BJ (cell line): ENCODE data around the gene BLTP3B. TPM values are rescaled to one million over a fixed set of nuclear protein-coding genes. Genes with fewer than 3 reads are reported as not detected.

Experiments
- CTCF ChIA-PET: fragments of 350-600 bp; formaldehyde crosslinking; extraction: SDS; loops from one replicate; lab custom pipeline; 2021; ENCODE audit warnings: antibody characterized with exemption, inconsistent platforms; lab: Yijun Ruan, JAX
- POLR2A ChIA-PET: fragments of 300-600 bp; sonication (Branson Sonifier 250); formaldehyde crosslinking; extraction: SDS; loops from one replicate; lab custom pipeline; 2021; ENCODE audit warnings: antibody characterized with exemption; lab: Charles Lee
- DNase-seq: peaks from one replicate; pipeline ENCODE4 v3.0.0-alpha.2; 2011; ENCODE audit warnings: low read depth
- H3K27me3 ChIP-seq: 2 replicates; pipeline ENCODE4 v1.6.0; 2011; ENCODE audit warnings: low read length; ENCODE audit not compliant: control insufficient read depth, insufficient read depth
- H3K36me3 ChIP-seq: 2 replicates; pipeline ENCODE4 v1.5.1; 2011; ENCODE audit warnings: low read length; ENCODE audit not compliant: control insufficient read depth, insufficient read depth
- H3K4me3 ChIP-seq: 2 replicates; pipeline ENCODE4 v1.5.1; 2011; ENCODE audit warnings: low read depth, mild to moderate bottlenecking, control low read depth, low read length
- CTCF ChIP-seq: IDR thresholded peaks from 2 replicates; pipeline ENCODE4 v1.5.1; 2011; ENCODE audit warnings: low read depth, mild to moderate bottlenecking, control low read depth, inconsistent platforms, low read length, moderate library complexity; ENCODE audit not compliant: insufficient read depth
- polyA plus RNA-seq: library from polyadenylated mRNA; depleted of rRNA; stranded (reverse); fragments of >200 nt; gene quantifications from 2 replicates; pipeline ENCODE4 v1.2.3, GENCODE V29; 2011

BLTP3B gene
- polyA plus RNA-seq, 1 experiment = 11.9 TPM

GRCh38 chr12:100174495-100174894 is 31.8 kb upstream of the BLTP3B start:
- no peak overlapping the region for H3K4me3 ChIP-seq
- DNase-seq = no peak
- POLR2A ChIA-PET = interaction anchor here (0.7 kb wide), 1 partner anchor 60 kb away, joined by 4 read pairs; no protein-coding TSS in a partner anchor
- no peaks in the 10 kb centered on the region for H3K27me3 ChIP-seq
- no peak for TF ChIP-seq CTCF
- CTCF ChIA-PET = interaction anchor here (1.0 to 1.2 kb wide), 2 partner anchors 18 to 20 kb away, joined by 3 to 5 read pairs; no protein-coding TSS in a partner anchor
- H3K36me3 ChIP-seq = no peaks in the 10 kb centered on the region

GRCh38 chr12:100173111-100173510 is 30.4 kb upstream of the BLTP3B start:
- no peak overlapping the region for H3K4me3 ChIP-seq
- no peaks in the 10 kb centered on the region for H3K36me3 ChIP-seq
- DNase-seq = no peak
- ChIA-PET CTCF (interaction anchor here (1.2 kb wide), 1 partner anchor 16 kb away, joined by 3 read pairs; no protein-coding TSS in a partner anchor), POLR2A (no interaction called here)
- no peak for TF ChIP-seq CTCF
- H3K27me3 ChIP-seq = no peaks in the 10 kb centered on the region

GRCh38 chr12:100171248-100171647 is 28.6 kb upstream of the BLTP3B start:
- CTCF ChIA-PET = interaction anchor here (0.9 kb wide), 1 partner anchor 17 kb away, joined by 3 read pairs; no protein-coding TSS in a partner anchor
- no peaks in the 10 kb centered on the region for H3K36me3 ChIP-seq
- H3K27me3 ChIP-seq = no peaks in the 10 kb centered on the region

GRCh38 chr12:100170313-100170858 is 27.7 kb upstream of the BLTP3B start:
- Histone ChIP-seq H3K36me3 (no peaks in the 10 kb centered on the region), H3K27me3 (no peaks in the 10 kb centered on the region), H3K4me3 (no peak overlapping the region)
- ChIA-PET CTCF (no interaction called here), POLR2A (no interaction called here)
- TF ChIP-seq CTCF = no peak
- no peak for DNase-seq

More at GRCh38 chr12:100171248-100171647, 28.6 kb upstream of the BLTP3B start:
- no peak for DNase-seq
- POLR2A ChIA-PET = no interaction called here
- H3K4me3 ChIP-seq = no peak overlapping the region
- TF ChIP-seq CTCF = no peak

GRCh38 chr12:100169345-100169744 is 26.7 kb upstream of the BLTP3B start:
- Histone ChIP-seq H3K27me3 (no peaks in the 10 kb centered on the region), H3K36me3 (no peaks in the 10 kb centered on the region), H3K4me3 (no peak overlapping the region)
- POLR2A ChIA-PET = no interaction called here
- no peak for DNase-seq
- CTCF ChIA-PET = interaction anchor here (2.1 kb wide), 1 partner anchor 15 kb away, joined by 11 read pairs; no protein-coding TSS in a partner anchor
- TF ChIP-seq CTCF = no peak
